Activated CD4-positive, alpha-beta T cell treated with anti-CD3 and anti-CD28 coated beads, Interleukin-2, amount 50 U/mL, for 4 hours (primary cell): ENCODE results near the gene SETX.

Source experiments
- DNase-seq, 2 experiments: peaks; one replicate each; pipeline ENCODE4 v3.0.0-alpha.2; 2020

Gene SETX

GRCh38 chr9:132211570-132211969 is 143.2 kb downstream of the SETX start:
- DNase-seq, result no peak
